Right lobe of liver (tissue), 6 donors: ENCODE data around the gene LYST. TPM values are rescaled to one million over a fixed set of nuclear protein-coding genes. Genes with fewer than 3 reads are reported as not detected.

Experiments used
- ATAC-seq, 4 donors: fragments of 200-7000 bp; cut with Tn5 transposase; one replicate each; pipeline ENCODE4 v1.9.1; 2020; ENCODE audit warnings: mild to moderate bottlenecking in 4 of 4, moderate library complexity in 4 of 4
- DNase-seq, 3 donors: peaks; one replicate each; pipeline ENCODE4 v3.0.0-alpha.2; 2020
- H3K27ac ChIP-seq, 3 donors: fragments of 200-600 bp; one replicate each; pipeline ENCODE4 v1.8.0; 2022
- H3K27me3 ChIP-seq, 2 donors: fragments of 200-600 bp; one replicate each; pipeline ENCODE4 v1.8.0; 2022
- H3K36me3 ChIP-seq, 4 donors: fragments of 200-600 bp; sonication (generic) in 1 of 4; one replicate each; pipeline versions ENCODE4 v1.5.1 to v1.8.0; 2017 to 2022; ENCODE audit warnings: control low read depth in 1 of 4
- H3K4me1 ChIP-seq, 4 donors: fragments of 200-600 bp; sonication (generic) in 1 of 4; one replicate each; pipeline versions ENCODE4 v1.5.1 to v1.8.0; 2017 to 2022; ENCODE audit warnings: control low read depth in 1 of 4
- H3K4me3 ChIP-seq, 3 donors: fragments of 200-600 bp; one replicate each; pipeline ENCODE4 v1.8.0; 2022
- H3K9me3 ChIP-seq, 4 donors: fragments of 200-600 bp; sonication (generic) in 1 of 4; one replicate each; pipeline versions ENCODE4 v1.5.1 to v1.8.0; 2017 to 2022; ENCODE audit warnings: control low read depth in 1 of 4
- POLR2A ChIP-seq: fragments of 450-650 bp; IDR thresholded peaks from one replicate; pipeline ENCODE4 v1.6.1; 2017; ENCODE audit warnings: antibody characterized with exemption, mild to moderate bottlenecking
- WGBS: methylation state at CpG from one replicate; pipeline ENCODE4 v1.1.6; 2018; ENCODE audit warnings: low coverage, low lambda C conversion rate; ENCODE audit not compliant: insufficient coverage; ENCODE audit errors: missing lambda C conversion rate; 5-methylcytosine and 5-hydroxymethylcytosine counted together
- intact Hi-C, 2 donors: fragments of 100-400 bp; cut with DNase I; formaldehyde crosslinking; loops; one replicate each; pipeline versions ENCODE4 v1.11.2 to v1.14.1; 2022
- total RNA-seq, 6 experiments: library from RNA; depleted of rRNA in 2 of 6; stranded (reverse); fragments of >200 nt in 2 of 6; fragmentation: NEBNext Ultra II Directional in 3 of 6; extraction: Animal tissue kit (Norgen Biotek cat#: 25700) in 3 of 6; gene quantifications; one replicate each; pipeline versions ENCODE4 v1.1.0 to v1.2.4, GENCODE V29; 2016 to 2023
- TF ChIP-seq, protein P1 (sequence below), 4 donors: fragments of 200-600 bp in 3 of 4; fragments of 450-650 bp in 1 of 4; IDR thresholded peaks; one replicate each; pipeline versions ENCODE4 v1.5.1 to v1.8.0; 2016 to 2022; ENCODE audit warnings: antibody characterized with exemption in 4 of 4, mild to moderate bottlenecking in 2 of 4
- donor health status: DM: no; HTN: yes; CAD: no.
- donor health status: DM: no; HTN: no; CAD: no.
- donor health status: DM: no; HTN: no; CAD: no.
- donor health status: DM: no; HTN: yes; CAD: no.
- donor health status: DM: no; HTN: yes; CAD: no.

LYST gene
- total RNA-seq, 6 experiments from 2014 or later: 9.0 to 16.6 (median 12.5) TPM

DNA sequence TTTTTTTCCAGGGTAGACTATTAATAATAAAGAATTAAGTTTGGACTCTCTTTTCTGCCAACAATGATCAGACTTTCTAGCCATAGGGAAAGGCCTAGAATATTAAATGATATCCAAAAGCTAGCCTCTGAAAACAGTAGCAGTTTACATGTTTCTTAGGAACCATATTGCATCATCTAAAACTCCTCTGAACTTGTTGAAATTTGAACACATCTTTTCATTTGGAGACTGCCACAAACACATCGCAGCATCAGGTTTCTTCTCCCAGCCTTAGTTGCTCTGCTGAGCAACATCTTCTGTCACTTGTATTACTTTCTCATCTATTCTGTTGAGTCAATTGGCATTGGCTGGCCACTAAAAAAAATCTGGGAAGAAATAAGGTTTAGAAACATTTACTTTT lies 153.9 kb downstream of the LYST start:
- DNase-seq (no peak), ATAC-seq (no peak)
- TF ChIP-seq, protein P1, sequence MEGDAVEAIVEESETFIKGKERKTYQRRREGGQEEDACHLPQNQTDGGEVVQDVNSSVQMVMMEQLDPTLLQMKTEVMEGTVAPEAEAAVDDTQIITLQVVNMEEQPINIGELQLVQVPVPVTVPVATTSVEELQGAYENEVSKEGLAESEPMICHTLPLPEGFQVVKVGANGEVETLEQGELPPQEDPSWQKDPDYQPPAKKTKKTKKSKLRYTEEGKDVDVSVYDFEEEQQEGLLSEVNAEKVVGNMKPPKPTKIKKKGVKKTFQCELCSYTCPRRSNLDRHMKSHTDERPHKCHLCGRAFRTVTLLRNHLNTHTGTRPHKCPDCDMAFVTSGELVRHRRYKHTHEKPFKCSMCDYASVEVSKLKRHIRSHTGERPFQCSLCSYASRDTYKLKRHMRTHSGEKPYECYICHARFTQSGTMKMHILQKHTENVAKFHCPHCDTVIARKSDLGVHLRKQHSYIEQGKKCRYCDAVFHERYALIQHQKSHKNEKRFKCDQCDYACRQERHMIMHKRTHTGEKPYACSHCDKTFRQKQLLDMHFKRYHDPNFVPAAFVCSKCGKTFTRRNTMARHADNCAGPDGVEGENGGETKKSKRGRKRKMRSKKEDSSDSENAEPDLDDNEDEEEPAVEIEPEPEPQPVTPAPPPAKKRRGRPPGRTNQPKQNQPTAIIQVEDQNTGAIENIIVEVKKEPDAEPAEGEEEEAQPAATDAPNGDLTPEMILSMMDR (IDR thresholded peaks at IDR 0.05): no peak
- no peak for TF ChIP-seq POLR2A
- H3K9me3 ChIP-seq: no peaks in the 10 kb centered on the region
- H3K27ac ChIP-seq: no peak overlapping the region
- H3K36me3 ChIP-seq: peaks cover 0 to 14% (median 3%) of the 10 kb centered on the region in 4 donors
- no peak overlapping the region for H3K4me3 ChIP-seq
- 100% methylated on average over 1 of the region's 1 CpG for WGBS
- no peaks in the 10 kb centered on the region for H3K4me1 ChIP-seq
- intact Hi-C loops: no loop called here
- H3K27me3 ChIP-seq: no peaks in the 10 kb centered on the region

DNA sequence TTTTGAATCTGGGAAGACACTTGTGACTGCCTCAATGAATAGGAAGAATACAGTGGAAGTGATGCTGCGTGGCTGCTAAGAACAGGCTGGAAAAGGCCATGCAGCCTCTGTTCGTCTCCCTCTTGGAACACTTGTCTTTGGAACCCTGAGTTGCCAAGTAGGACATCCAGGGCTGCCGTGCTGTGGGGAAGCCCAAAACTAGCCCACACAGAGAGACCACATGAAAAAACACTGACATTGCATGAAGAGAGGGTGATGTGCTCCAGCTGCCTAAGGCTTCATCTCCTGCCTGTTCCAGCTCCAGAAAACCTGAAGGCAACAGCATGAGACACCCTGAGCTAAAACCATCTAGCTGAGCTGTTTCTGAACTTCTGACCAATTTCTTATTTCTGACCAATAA lies 156.0 kb downstream of the LYST start:
- intact Hi-C loops: no loop called here
- H3K27me3 ChIP-seq: no peaks in the 10 kb centered on the region
- H3K4me1 ChIP-seq: no peaks in the 10 kb centered on the region
- H3K9me3 ChIP-seq: no peaks in the 10 kb centered on the region
- TF ChIP-seq, protein P1 (IDR thresholded peaks at IDR 0.05): no peak
- TF ChIP-seq POLR2A: no peak
- 90% methylated on average over 2 of the region's 3 CpGs for WGBS
- ATAC-seq (no peak), DNase-seq (no peak)
- H3K36me3 ChIP-seq: peaks cover 0 to 18% (median 3%) of the 10 kb centered on the region in 4 donors
- H3K27ac ChIP-seq: no peak overlapping the region
- no peak overlapping the region for H3K4me3 ChIP-seq

DNA sequence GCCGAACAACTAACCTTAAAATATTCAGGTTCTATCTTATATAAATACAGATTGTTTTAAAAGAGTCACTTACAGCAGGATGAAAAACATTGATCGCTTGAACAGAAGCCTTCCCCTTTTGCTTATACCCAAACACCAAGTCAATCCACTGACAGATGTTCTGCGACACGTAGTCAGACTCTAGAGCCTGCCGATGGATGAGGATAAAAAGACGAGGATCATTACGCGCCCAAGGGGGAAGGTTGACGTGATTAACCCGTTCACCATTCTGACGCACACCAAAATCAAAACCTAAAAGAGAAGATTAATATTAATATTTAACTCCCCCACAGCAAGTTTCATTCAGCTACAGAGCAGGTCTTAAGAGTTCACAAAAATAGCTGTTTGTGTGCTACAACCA lies 157.7 kb downstream of the LYST start:
- intact Hi-C loops: no loop called here
- no peaks in the 10 kb centered on the region for H3K9me3 ChIP-seq
- ATAC-seq: no peak
- WGBS: 95% methylated on average over 9 of the region's 11 CpGs
- H3K4me3 ChIP-seq: no peak overlapping the region
- DNase-seq: no peak
- H3K27ac ChIP-seq: no peak overlapping the region
- H3K27me3 ChIP-seq: no peaks in the 10 kb centered on the region
- no peaks in the 10 kb centered on the region for H3K4me1 ChIP-seq
- peaks cover 0 to 14% (median 3%) of the 10 kb centered on the region in 4 donors for H3K36me3 ChIP-seq
- TF ChIP-seq, protein P1 (IDR thresholded peaks at IDR 0.05): no peak

DNA sequence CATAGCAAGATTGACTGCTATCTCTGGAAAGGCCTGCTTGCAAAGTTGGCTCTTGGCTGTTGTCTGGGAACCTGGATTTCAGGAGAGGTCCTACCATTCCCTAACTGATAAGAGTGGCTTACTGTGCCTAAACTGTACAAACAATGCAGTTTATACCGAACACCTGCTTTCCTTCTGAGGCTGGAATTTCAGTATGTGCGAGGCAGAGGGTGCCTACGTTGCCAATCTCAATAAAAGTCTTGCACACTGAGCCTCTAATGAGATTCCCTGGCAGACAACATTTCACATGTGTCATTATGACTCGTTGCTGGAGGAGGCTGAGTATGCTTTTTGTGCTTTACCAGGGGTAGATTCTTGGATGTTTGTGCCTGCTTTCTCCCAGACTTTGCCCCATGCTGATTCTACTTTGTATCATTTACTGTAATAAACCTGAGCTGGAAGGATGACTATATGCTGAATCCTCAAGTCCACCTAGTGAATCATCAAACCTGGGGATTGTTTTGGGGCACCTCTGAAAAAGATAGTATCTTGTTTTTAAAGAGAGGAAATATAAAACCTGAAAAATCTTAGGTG lies 158.2 kb downstream of the LYST start:
- WGBS: 86% methylated on average over 4 of the region's 4 CpGs
- Histone ChIP-seq H3K4me1 (no peaks in the 10 kb centered on the region), H3K4me3 (no peak overlapping the region), H3K27me3 (no peaks in the 10 kb centered on the region), H3K9me3 (no peaks in the 10 kb centered on the region), H3K27ac (no peak overlapping the region), H3K36me3 (peaks cover 0 to 14% (median 3%) of the 10 kb centered on the region in 4 donors)
- DNase-seq (no peak), ATAC-seq (peak in 1 of 4 donors; percentile 64)
- intact Hi-C loops: no loop called here
- TF ChIP-seq, protein P1 (IDR thresholded peaks at IDR 0.05): no peak
- TF ChIP-seq POLR2A: no peak

DNA sequence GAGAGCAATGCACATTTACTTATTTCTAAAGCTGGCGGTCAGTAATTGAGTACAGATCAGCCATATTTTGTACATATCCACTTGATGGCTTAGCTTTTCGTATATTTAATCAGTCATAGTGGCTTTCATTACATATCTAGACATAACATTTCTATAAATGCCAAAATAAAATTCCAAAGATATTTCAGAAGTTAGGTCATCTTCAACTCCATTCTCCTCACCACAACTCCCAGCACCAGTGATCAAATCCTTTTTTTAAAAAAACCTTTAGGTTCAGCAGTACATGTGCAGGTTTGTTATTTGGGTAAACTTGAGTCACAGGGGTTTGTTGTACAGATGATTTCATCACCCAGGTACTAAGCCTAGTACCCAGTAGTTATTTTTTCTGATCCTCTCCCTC lies 163.2 kb downstream of the LYST start:
- no peak overlapping the region for H3K27ac ChIP-seq
- no peak for TF ChIP-seq POLR2A
- TF ChIP-seq, protein P1 (IDR thresholded peaks at IDR 0.05): no peak
- peaks cover 0 to 23% (median 3%) of the 10 kb centered on the region in 4 donors for H3K36me3 ChIP-seq
- no peaks in the 10 kb centered on the region for H3K9me3 ChIP-seq
- ATAC-seq (no peak), DNase-seq (no peak)
- 79% methylated on average over 2 of the region's 2 CpGs for WGBS
- no peak overlapping the region for H3K4me3 ChIP-seq
- H3K27me3 ChIP-seq: no peaks in the 10 kb centered on the region
- no peaks in the 10 kb centered on the region for H3K4me1 ChIP-seq
- intact Hi-C loops: no loop called here
